Suprapubic skin (tissue), 4 donors: ENCODE results near the gene LRMDA. TPM values are rescaled to one million over a fixed set of nuclear protein-coding genes. Genes with fewer than 3 reads are reported as not detected.
A peak's percentile ranks its signal among the peaks of the same experiment; 100 is the strongest.
"Not testable (repeated sequence)": the region's sequence is repeated elsewhere in the genome, so short reads cannot be mapped to it uniquely, and the experiment has no call there.

Experiments used
- DNase-seq, 2 donors: peaks; one replicate each; pipeline ENCODE4 v3.0.0-alpha.2; 2019; ENCODE audit warnings: low spot score in 2 of 2
- H3K27ac ChIP-seq: fragments of 200-600 bp; sonication (generic); one replicate; pipeline ENCODE4 v1.5.1; 2019
- H3K27me3 ChIP-seq: fragments of 200-600 bp; sonication (generic); one replicate; pipeline ENCODE4 v1.5.1; 2019
- H3K36me3 ChIP-seq: fragments of 200-600 bp; sonication (generic); one replicate; pipeline ENCODE4 v1.5.1; 2019
- H3K4me1 ChIP-seq: fragments of 200-600 bp; sonication (generic); one replicate; pipeline ENCODE4 v1.5.1; 2019
- H3K4me3 ChIP-seq: fragments of 200-600 bp; sonication (generic); one replicate; pipeline ENCODE4 v1.5.1; 2019; ENCODE audit warnings: mild to moderate bottlenecking
- H3K9me3 ChIP-seq: fragments of 200-600 bp; sonication (generic); one replicate; pipeline ENCODE4 v1.5.1; 2019
- CTCF ChIP-seq, 2 donors: fragments of 200-600 bp in 1 of 2; fragments of 450-650 bp in 1 of 2; sonication (generic) in 1 of 2; IDR thresholded peaks; one replicate each; pipeline ENCODE4 v1.5.1; 2016 to 2019; ENCODE audit warnings: antibody characterized with exemption in 2 of 2, mild to moderate bottlenecking in 1 of 2, moderate library complexity in 1 of 2
- EP300 ChIP-seq: sonication (generic); formaldehyde crosslinking; IDR thresholded peaks from one replicate; pipeline ENCODE4 v1.6.1; 2017; ENCODE audit warnings: antibody characterized with exemption
- POLR2A ChIP-seq, 2 donors: fragments of 450-650 bp; IDR thresholded peaks; one replicate each; pipeline ENCODE4 v1.6.1; 2017; ENCODE audit warnings: antibody characterized with exemption in 2 of 2, mild to moderate bottlenecking in 2 of 2, moderate library complexity in 2 of 2
- POLR2AphosphoS5 ChIP-seq, 3 donors: sonication (generic); formaldehyde crosslinking; IDR thresholded peaks; one replicate each; pipeline ENCODE4 v1.6.1; 2017; ENCODE audit warnings: antibody characterized with exemption in 3 of 3
- WGBS: methylation state at CpG from one replicate; pipeline ENCODE4 v1.1.5; 2018; 5-methylcytosine and 5-hydroxymethylcytosine counted together
- total RNA-seq, 4 donors: library from RNA; depleted of rRNA; stranded (reverse); fragments of >200 nt; gene quantifications; one replicate each; pipeline ENCODE4 v1.1.0, GENCODE V29; 2016

Gene LRMDA
- total RNA-seq, 4 donors from 2014 or later, result 0.10 to 2.9 (median 1.9) TPM; not detected in 1

GRCh38 chr10:75764974-75765788 lies 333.8 kb downstream of the LRMDA start:
- WGBS, result 69% methylated on average over 4 of the region's 4 CpGs
- H3K4me1 ChIP-seq, result no peaks in the 10 kb centered on the region

GRCh38 chr10:75765789-75766096 lies 334.3 kb downstream of the LRMDA start:
- TF ChIP-seq POLR2AphosphoS5 (IDR thresholded peaks at IDR 0.05) (no peak), CTCF (IDR thresholded peaks at IDR 0.05) (no peak)
- H3K27ac ChIP-seq, result no peak overlapping the region
- WGBS, result 80% methylated on average over 5 of the region's 5 CpGs
- H3K4me1 ChIP-seq, result no peaks in the 10 kb centered on the region
- no peaks in the 10 kb centered on the region for H3K27me3 ChIP-seq
- H3K9me3 ChIP-seq, result no peaks in the 10 kb centered on the region
- H3K36me3 ChIP-seq, result no peaks in the 10 kb centered on the region
- no peak for DNase-seq
- no peak overlapping the region for H3K4me3 ChIP-seq

More at GRCh38 chr10:75764974-75765788, 333.8 kb downstream of the LRMDA start:
- no peak for DNase-seq
- no peak for TF ChIP-seq EP300
- TF ChIP-seq CTCF (IDR thresholded peaks at IDR 0.05), result no peak
- TF ChIP-seq POLR2AphosphoS5 (IDR thresholded peaks at IDR 0.05), result no peak
- TF ChIP-seq POLR2A (IDR thresholded peaks at IDR 0.05), result no peak
- H3K27me3 ChIP-seq, result no peaks in the 10 kb centered on the region
- H3K9me3 ChIP-seq, result no peaks in the 10 kb centered on the region
- H3K4me3 ChIP-seq, result no peak overlapping the region
- H3K27ac ChIP-seq, result no peak overlapping the region
- H3K36me3 ChIP-seq, result no peaks in the 10 kb centered on the region

- Histone ChIP-seq H3K36me3 (no peaks in the 10 kb centered on the region), H3K4me3 (no peak overlapping the region), H3K9me3 (no peaks in the 10 kb centered on the region), H3K27ac (no peak overlapping the region), H3K27me3 (no peaks in the 10 kb centered on the region), H3K4me1 (peaks cover 2% of the 10 kb centered on the region)
- TF ChIP-seq EP300 (no peak), POLR2AphosphoS5 (IDR thresholded peaks at IDR 0.05) (no peak), CTCF (IDR thresholded peaks at IDR 0.05) (no peak), POLR2A (IDR thresholded peaks at IDR 0.05) (no peak)
- DNase-seq, result no peak
These were observed 334.7 kb downstream of the LRMDA start for GRCh38 chr10:75766106-75766505.

- 96% methylated on average over 4 of the region's 4 CpGs for WGBS
These were observed 335.3 kb downstream of the LRMDA start for GRCh38 chr10:75766752-75767151.

GRCh38 chr10:75770626-75771081 lies 339.2 kb downstream of the LRMDA start:
- TF ChIP-seq POLR2AphosphoS5 (IDR thresholded peaks at IDR 0.05) (peak in 2 of 3 donors; percentile 50 to 58), EP300 (no peak)
- H3K27me3 ChIP-seq, result no peaks in the 10 kb centered on the region
- H3K27ac ChIP-seq, result no peak overlapping the region
- peak in 1 of 2 donors; percentile 64 for DNase-seq
- 57% methylated on average over 7 of the region's 7 CpGs for WGBS
- no peak overlapping the region for H3K4me3 ChIP-seq
- no peaks in the 10 kb centered on the region for H3K9me3 ChIP-seq
- H3K4me1 ChIP-seq, result peaks cover 10% of the 10 kb centered on the region
- H3K36me3 ChIP-seq, result no peaks in the 10 kb centered on the region

More at GRCh38 chr10:75766752-75767151, 335.3 kb downstream of the LRMDA start:
- H3K27me3 ChIP-seq, H3K4me3 ChIP-seq, H3K9me3 ChIP-seq, H3K27ac ChIP-seq, DNase-seq, H3K36me3 ChIP-seq, H3K4me1 ChIP-seq: not testable (repeated sequence)

- H3K27me3 ChIP-seq, result no peaks in the 10 kb centered on the region
These were observed 340.2 kb downstream of the LRMDA start for GRCh38 chr10:75771606-75772005.

More at GRCh38 chr10:75771606-75772005, 340.2 kb downstream of the LRMDA start:
- no peak for TF ChIP-seq CTCF (IDR thresholded peaks at IDR 0.05)
- no peak for TF ChIP-seq EP300
- no peak for TF ChIP-seq POLR2A (IDR thresholded peaks at IDR 0.05)
- TF ChIP-seq POLR2AphosphoS5 (IDR thresholded peaks at IDR 0.05), result no peak
- H3K4me3 ChIP-seq, result no peak overlapping the region
- H3K36me3 ChIP-seq, result no peaks in the 10 kb centered on the region
- no peaks in the 10 kb centered on the region for H3K9me3 ChIP-seq
- WGBS, result 63% methylated on average over 1 of the region's 1 CpG
- no peak for DNase-seq
- H3K27ac ChIP-seq, result peak overlapping the region; percentile 14
- H3K4me1 ChIP-seq, result peaks cover 10% of the 10 kb centered on the region
